Gastroesophageal sphincter (tissue), 4 donors: ENCODE data around the gene SPTB. TPM values are rescaled to one million over a fixed set of nuclear protein-coding genes. Genes with fewer than 3 reads are reported as not detected.
A peak's percentile ranks its signal among the peaks of the same experiment; 100 is the strongest.

Source experiments
- ATAC-seq: fragments of 150-250 bp; one replicate; pipeline ENCODE4 v1.9.1; 2016; ENCODE audit warnings: mild to moderate bottlenecking, moderate library complexity
- H3K27ac ChIP-seq, 4 donors: fragments of 200-600 bp; sonication (generic) in 3 of 4; 1 replicate in 3 of 4; 2 replicates in 1 of 4; pipeline ENCODE4 v1.5.1; 2016 to 2019
- H3K27me3 ChIP-seq: fragments of 200-600 bp; sonication (generic); one replicate; pipeline ENCODE4 v1.5.1; 2019
- H3K36me3 ChIP-seq, 2 donors: fragments of 200-600 bp; sonication (generic); one replicate each; pipeline ENCODE4 v1.5.1; 2019; ENCODE audit warnings: control low read depth in 1 of 2
- H3K4me1 ChIP-seq, 3 donors: fragments of 200-600 bp; sonication (generic); 1 replicate in 2 of 3; 2 replicates in 1 of 3; pipeline ENCODE4 v1.5.1; 2016 to 2019; ENCODE audit warnings: control low read depth in 2 of 3
- H3K4me3 ChIP-seq, 2 donors: fragments of 200-600 bp; sonication (generic); one replicate each; pipeline ENCODE4 v1.5.1; 2019; ENCODE audit warnings: mild to moderate bottlenecking in 1 of 2, moderate library complexity in 1 of 2
- H3K9me3 ChIP-seq, 3 donors: fragments of 200-600 bp; sonication (generic); one replicate each; pipeline ENCODE4 v1.5.1; 2017 to 2019; ENCODE audit warnings: control low read depth in 2 of 3
- CTCF ChIP-seq, 4 experiments: fragments of 200-600 bp in 2 of 4; fragments of 450-650 bp in 2 of 4; sonication (generic) in 1 of 4; IDR thresholded peaks; one replicate each; pipeline ENCODE4 v1.5.1; 2017 to 2019; ENCODE audit warnings: antibody characterized with exemption in 4 of 4, mild to moderate bottlenecking in 2 of 4, moderate library complexity in 2 of 4
- EP300 ChIP-seq: sonication (generic); formaldehyde crosslinking; IDR thresholded peaks from one replicate; pipeline ENCODE4 v1.6.1; 2017; ENCODE audit warnings: antibody characterized with exemption, mild to moderate bottlenecking
- POLR2A ChIP-seq, 2 donors: fragments of 450-650 bp; IDR thresholded peaks; one replicate each; pipeline ENCODE4 v1.6.1; 2017; ENCODE audit warnings: antibody characterized with exemption in 2 of 2, mild to moderate bottlenecking in 2 of 2, moderate library complexity in 1 of 2
- POLR2AphosphoS5 ChIP-seq: sonication (generic); formaldehyde crosslinking; IDR thresholded peaks from one replicate; pipeline ENCODE4 v1.6.1; 2017; ENCODE audit warnings: antibody characterized with exemption
- WGBS, 2 donors: methylation state at CpG; one replicate each; pipeline ENCODE4 v1.1.5; 2018; ENCODE audit warnings: low coverage in 1 of 2; 5-methylcytosine and 5-hydroxymethylcytosine counted together
- total RNA-seq, 4 donors: library from RNA; depleted of rRNA; stranded (reverse); fragments of >200 nt; gene quantifications; one replicate each; pipeline ENCODE4 v1.1.0, GENCODE V29; 2016

SPTB gene
- total RNA-seq, 4 donors from 2014 or later: 0.62 to 3.1 (median 1.0) TPM

GRCh38 chr14:64912261-64912660, 32.6 kb upstream of the SPTB start:
- no peaks in the 10 kb centered on the region for H3K36me3 ChIP-seq
- TF ChIP-seq POLR2AphosphoS5: no peak
- TF ChIP-seq CTCF (IDR thresholded peaks at IDR 0.05): no peak
- no peak for TF ChIP-seq POLR2A (IDR thresholded peaks at IDR 0.05)
- no peak for TF ChIP-seq EP300
- H3K4me3 ChIP-seq: no peak overlapping the region
- no peak for ATAC-seq
- H3K27me3 ChIP-seq: peaks cover 24% of the 10 kb centered on the region
- WGBS, 2 donors: 8 to 41% methylated on average over 1 of the region's 1 CpG
- peaks cover 6 to 29% (median 13%) of the 10 kb centered on the region in 3 donors for H3K4me1 ChIP-seq
- H3K9me3 ChIP-seq: no peaks in the 10 kb centered on the region
- no peak overlapping the region for H3K27ac ChIP-seq

GRCh38 chr14:64910847-64911495, 31.3 kb upstream of the SPTB start:
- no peak for ATAC-seq
- H3K4me1 ChIP-seq: peaks cover 6 to 16% (median 9%) of the 10 kb centered on the region in 3 donors
- TF ChIP-seq POLR2AphosphoS5: no peak
- TF ChIP-seq CTCF (IDR thresholded peaks at IDR 0.05): peak; percentile 11 to 51 (median 32)
- H3K4me3 ChIP-seq: no peak overlapping the region
- peaks cover 29% of the 10 kb centered on the region for H3K27me3 ChIP-seq
- WGBS, 2 donors: 15 to 17% methylated on average over 2 of the region's 3 CpGs
- H3K36me3 ChIP-seq: no peaks in the 10 kb centered on the region
- H3K9me3 ChIP-seq: no peaks in the 10 kb centered on the region
- H3K27ac ChIP-seq: no peak overlapping the region

GRCh38 chr14:64906022-64906421, 26.3 kb upstream of the SPTB start:
- Histone ChIP-seq H3K4me1 (no peaks in the 10 kb centered on the region), H3K27me3 (peaks cover 29% of the 10 kb centered on the region), H3K4me3 (no peak overlapping the region), H3K36me3 (no peaks in the 10 kb centered on the region), H3K9me3 (no peaks in the 10 kb centered on the region), H3K27ac (no peak overlapping the region)
- 65 to 76% methylated on average over 6 of the region's 6 CpGs for WGBS, 2 donors
- no peak for TF ChIP-seq CTCF (IDR thresholded peaks at IDR 0.05)
- no peak for TF ChIP-seq EP300
- TF ChIP-seq POLR2A (IDR thresholded peaks at IDR 0.05): no peak
- no peak for TF ChIP-seq POLR2AphosphoS5
- no peak for ATAC-seq

- WGBS, 2 donors: 60 to 83% methylated on average over 1 of the region's 1 CpG
- Histone ChIP-seq H3K9me3 (no peaks in the 10 kb centered on the region), H3K27ac (no peak overlapping the region), H3K4me3 (no peak overlapping the region), H3K4me1 (no peaks in the 10 kb centered on the region), H3K36me3 (no peaks in the 10 kb centered on the region), H3K27me3 (peaks cover 9% of the 10 kb centered on the region)
- ATAC-seq: no peak
- TF ChIP-seq CTCF (IDR thresholded peaks at IDR 0.05) (no peak), EP300 (no peak), POLR2A (IDR thresholded peaks at IDR 0.05) (no peak)
These were observed 20.3 kb upstream of the SPTB start for GRCh38 chr14:64899958-64900357.

- ATAC-seq: no peak
- WGBS, 2 donors: 0 to 42% methylated on average over 1 to 2 of the region's 2 CpGs
- TF ChIP-seq EP300: no peak
- TF ChIP-seq CTCF (IDR thresholded peaks at IDR 0.05): peak; percentile 11 to 58 (median 47)
- Histone ChIP-seq H3K4me1 (no peaks in the 10 kb centered on the region), H3K36me3 (no peaks in the 10 kb centered on the region), H3K9me3 (no peaks in the 10 kb centered on the region), H3K27me3 (peaks cover 12% of the 10 kb centered on the region), H3K4me3 (no peak overlapping the region), H3K27ac (no peak overlapping the region)
These were observed 12.2 kb upstream of the SPTB start for GRCh38 chr14:64891839-64892375.
